CD8-positive, alpha-beta memory T cell (primary cell): ENCODE measurements around the gene TLCD3B. TPM values are rescaled to one million over a fixed set of nuclear protein-coding genes. Genes with fewer than 3 reads are reported as not detected.

Source experiments
- CTCF ChIA-PET: fragments of 350-600 bp; sonication (Branson Sonifier 250); formaldehyde crosslinking; loops from one replicate; lab custom pipeline; 2021; ENCODE audit warnings: antibody characterized with exemption; lab: Charles Lee
- POLR2A ChIA-PET: fragments of 350-600 bp; sonication (Branson Sonifier 250); formaldehyde crosslinking; loops from one replicate; lab custom pipeline; 2021; ENCODE audit warnings: antibody characterized with exemption; lab: Charles Lee
- DNase-seq, 5 donors: peaks; one replicate each; pipeline versions ENCODE4 v3.0.0 to v3.0.0-alpha.2; 2020 to 2022; ENCODE audit warnings: mixed read lengths in 1 of 5
- H3K27ac ChIP-seq: one replicate; pipeline ENCODE4 v1.7.0; 2013; ENCODE audit warnings: low read depth, mild to moderate bottlenecking, low read length, moderate library complexity
- H3K27me3 ChIP-seq: 2 replicates; pipeline ENCODE4 v1.7.0; 2013; ENCODE audit warnings: low read length, mild to moderate bottlenecking; ENCODE audit not compliant: insufficient read depth, poor library complexity, severe bottlenecking
- H3K36me3 ChIP-seq: 2 replicates; pipeline ENCODE4 v1.7.0; 2013; ENCODE audit warnings: mild to moderate bottlenecking, low read length, moderate library complexity; ENCODE audit not compliant: insufficient read depth
- H3K4me1 ChIP-seq: 2 replicates; pipeline ENCODE4 v1.7.0; 2013; ENCODE audit warnings: mild to moderate bottlenecking, low read length, moderate library complexity; ENCODE audit not compliant: insufficient read depth
- H3K4me3 ChIP-seq: 2 replicates; pipeline ENCODE4 v1.7.0; 2013; ENCODE audit warnings: mild to moderate bottlenecking, low read length
- H3K9me3 ChIP-seq: 2 replicates; pipeline ENCODE4 v1.7.0; 2013; ENCODE audit warnings: mild to moderate bottlenecking, low read length
- H3K27ac Mint-ChIP-seq, 8 donors: one replicate each; pipeline ENCODE4 v1.8.0; 2020 to 2021; ENCODE audit warnings: mixed read lengths in 8 of 8, mild to moderate bottlenecking in 6 of 8, inconsistent platforms in 3 of 8, moderate library complexity in 3 of 8
- H3K27me3 Mint-ChIP-seq, 2 donors: one replicate each; pipeline ENCODE4 v1.8.0; 2020 to 2021; ENCODE audit warnings: mixed read lengths in 2 of 2, mild to moderate bottlenecking in 1 of 2, moderate library complexity in 1 of 2
- H3K36me3 Mint-ChIP-seq, 3 donors: one replicate each; pipeline ENCODE4 v1.8.0; 2020 to 2021; ENCODE audit warnings: mixed read lengths in 3 of 3, inconsistent platforms in 1 of 3, mild to moderate bottlenecking in 1 of 3
- H3K4me1 Mint-ChIP-seq, 3 donors: one replicate each; pipeline ENCODE4 v1.8.0; 2020 to 2021; ENCODE audit warnings: mixed read lengths in 3 of 3, inconsistent platforms in 1 of 3, mild to moderate bottlenecking in 1 of 3
- H3K4me3 Mint-ChIP-seq, 7 donors: one replicate each; pipeline ENCODE4 v1.8.0; 2020 to 2021; ENCODE audit warnings: mixed read lengths in 7 of 7, mild to moderate bottlenecking in 6 of 7, moderate library complexity in 4 of 7, inconsistent platforms in 2 of 7
- H3K9me3 Mint-ChIP-seq, 5 donors: one replicate each; pipeline ENCODE4 v1.8.0; 2020 to 2022; ENCODE audit warnings: mixed read lengths in 5 of 5, mild to moderate bottlenecking in 3 of 5, moderate library complexity in 2 of 5, inconsistent platforms in 1 of 5
- polyA plus RNA-seq: library from polyadenylated mRNA; unstranded; fragments of 300-500 nt; fragmentation: Illumina TruSeq; gene quantifications from one replicate; pipeline ENCODE4 v1.2.3, GENCODE V29; 2021
- total RNA-seq, 2 experiments: library from RNA; stranded (reverse); gene quantifications; one replicate each; pipeline ENCODE4 v1.2.3, GENCODE V29; 2021

Gene TLCD3B
- total and polyA plus RNA-seq, 3 experiments from 2014 or later, result 0.55 to 0.84 TPM; not detected in 1

- Mint-ChIP-seq H3K9me3 (no peaks in the 10 kb centered on the region), H3K4me1 (peaks cover 26 to 34% (median 33%) of the 10 kb centered on the region in 3 donors), H3K36me3 (peaks cover 0 to 58% (median 3%) of the 10 kb centered on the region in 3 donors), H3K4me3 (no peak overlapping the region), H3K27me3 (no peaks in the 10 kb centered on the region), H3K27ac (peak overlapping the region in 1 of 8 donors; percentile 52)
- Histone ChIP-seq H3K4me3 (no peak overlapping the region), H3K9me3 (no peaks in the 10 kb centered on the region), H3K36me3 (peaks cover 4% of the 10 kb centered on the region), H3K27ac (no peak overlapping the region), H3K4me1 (peaks cover 8% of the 10 kb centered on the region), H3K27me3 (no peaks in the 10 kb centered on the region)
- no peak for DNase-seq
- CTCF ChIA-PET, result no interaction called here
- POLR2A ChIA-PET, result no interaction called here
Measured at GRCh38 chr16:30000735-30001631, 30.1 kb downstream of the TLCD3B start.

DNA sequence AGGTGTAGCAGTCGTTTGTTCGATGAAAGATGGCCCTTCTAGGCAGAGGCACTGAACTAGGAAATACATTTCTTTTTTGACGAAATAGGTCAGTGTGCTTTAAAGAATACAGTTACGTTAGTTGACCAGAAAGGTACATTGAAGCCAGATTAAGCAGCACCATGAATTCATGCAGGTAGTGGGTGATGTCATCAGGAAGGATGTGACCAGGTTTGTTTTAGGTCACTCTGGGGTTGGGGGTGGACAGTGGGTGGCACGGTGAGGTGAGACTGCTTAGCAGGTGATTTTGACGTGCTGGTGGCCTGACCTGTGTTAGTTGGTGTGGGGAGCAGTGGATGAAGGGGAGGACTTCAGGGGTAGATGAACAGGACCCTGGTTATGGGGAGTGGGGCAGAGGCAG is 31.5 kb downstream of the TLCD3B start:
- no peak overlapping the region for H3K27ac ChIP-seq
- ChIA-PET CTCF (no interaction called here), POLR2A (no interaction called here)
- no peaks in the 10 kb centered on the region for H3K9me3 Mint-ChIP-seq
- H3K36me3 Mint-ChIP-seq, result peaks cover 0 to 70% (median 3%) of the 10 kb centered on the region in 3 donors
- no peak overlapping the region for H3K4me3 ChIP-seq
- no peak for DNase-seq
- H3K36me3 ChIP-seq, result peaks cover 4% of the 10 kb centered on the region
- peak overlapping the region in 1 of 8 donors; percentile 65 for H3K27ac Mint-ChIP-seq
- no peak overlapping the region for H3K4me3 Mint-ChIP-seq
- H3K4me1 ChIP-seq, result peaks cover 13% of the 10 kb centered on the region
- no peaks in the 10 kb centered on the region for H3K27me3 Mint-ChIP-seq
- no peaks in the 10 kb centered on the region for H3K9me3 ChIP-seq
- no peaks in the 10 kb centered on the region for H3K27me3 ChIP-seq
- peaks cover 31 to 47% (median 40%) of the 10 kb centered on the region in 3 donors for H3K4me1 Mint-ChIP-seq

DNA sequence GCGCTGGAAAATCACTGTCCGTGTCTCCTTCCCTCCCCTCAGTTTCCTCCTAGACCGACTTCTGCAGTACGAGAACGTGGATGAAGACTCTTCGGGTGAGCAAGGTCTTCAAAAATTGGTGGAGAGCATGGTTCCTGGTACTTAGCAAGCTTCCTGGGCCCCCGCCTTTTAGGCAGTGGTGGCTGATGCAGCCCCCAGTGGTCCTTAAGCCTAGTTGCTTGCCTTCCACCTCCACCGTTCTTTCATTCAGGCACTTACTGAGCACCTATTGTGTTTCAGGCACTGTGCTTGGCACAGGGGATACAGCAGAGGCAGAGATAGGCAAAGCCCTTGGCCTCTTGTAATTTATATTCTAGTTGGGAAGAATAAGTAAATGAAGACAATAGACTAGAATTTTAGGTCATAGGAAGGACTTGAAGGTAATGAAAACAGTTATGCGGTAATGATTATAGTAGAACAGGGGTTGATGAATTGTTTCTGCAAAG is 34.3 kb downstream of the TLCD3B start:
- H3K4me3 Mint-ChIP-seq, result peak overlapping the region; percentile 95 to 99 (median 96)
- ChIA-PET POLR2A (interaction anchor here (0.8 to 3.8 kb wide), 4 partner anchors 23 to 295 kb away, joined by 3 to 14 read pairs (median 4); partner anchors contain the start of genes ALDOA, PAGR1 and TAOK2), CTCF (interaction anchor here (0.6 to 1.9 kb wide), 5 partner anchors 9 to 303 kb away, joined by 3 to 4 read pairs (median 3); no protein-coding TSS in a partner anchor)
- peak overlapping the region; percentile 54 to 99 (median 98) for H3K27ac Mint-ChIP-seq
- H3K4me1 Mint-ChIP-seq, result peaks cover 30 to 55% (median 46%) of the 10 kb centered on the region in 3 donors
- H3K9me3 ChIP-seq, result no peaks in the 10 kb centered on the region
- peaks cover 4% of the 10 kb centered on the region for H3K36me3 ChIP-seq
- peaks cover 0 to 71% (median 8%) of the 10 kb centered on the region in 3 donors for H3K36me3 Mint-ChIP-seq
- no peaks in the 10 kb centered on the region for H3K27me3 ChIP-seq
- no peaks in the 10 kb centered on the region for H3K9me3 Mint-ChIP-seq
- H3K27ac ChIP-seq, result peak overlapping the region; percentile 95
- peaks cover 19% of the 10 kb centered on the region for H3K4me1 ChIP-seq
- DNase-seq, result no peak
- no peaks in the 10 kb centered on the region for H3K27me3 Mint-ChIP-seq
- peak overlapping the region; percentile 83 for H3K4me3 ChIP-seq

DNA sequence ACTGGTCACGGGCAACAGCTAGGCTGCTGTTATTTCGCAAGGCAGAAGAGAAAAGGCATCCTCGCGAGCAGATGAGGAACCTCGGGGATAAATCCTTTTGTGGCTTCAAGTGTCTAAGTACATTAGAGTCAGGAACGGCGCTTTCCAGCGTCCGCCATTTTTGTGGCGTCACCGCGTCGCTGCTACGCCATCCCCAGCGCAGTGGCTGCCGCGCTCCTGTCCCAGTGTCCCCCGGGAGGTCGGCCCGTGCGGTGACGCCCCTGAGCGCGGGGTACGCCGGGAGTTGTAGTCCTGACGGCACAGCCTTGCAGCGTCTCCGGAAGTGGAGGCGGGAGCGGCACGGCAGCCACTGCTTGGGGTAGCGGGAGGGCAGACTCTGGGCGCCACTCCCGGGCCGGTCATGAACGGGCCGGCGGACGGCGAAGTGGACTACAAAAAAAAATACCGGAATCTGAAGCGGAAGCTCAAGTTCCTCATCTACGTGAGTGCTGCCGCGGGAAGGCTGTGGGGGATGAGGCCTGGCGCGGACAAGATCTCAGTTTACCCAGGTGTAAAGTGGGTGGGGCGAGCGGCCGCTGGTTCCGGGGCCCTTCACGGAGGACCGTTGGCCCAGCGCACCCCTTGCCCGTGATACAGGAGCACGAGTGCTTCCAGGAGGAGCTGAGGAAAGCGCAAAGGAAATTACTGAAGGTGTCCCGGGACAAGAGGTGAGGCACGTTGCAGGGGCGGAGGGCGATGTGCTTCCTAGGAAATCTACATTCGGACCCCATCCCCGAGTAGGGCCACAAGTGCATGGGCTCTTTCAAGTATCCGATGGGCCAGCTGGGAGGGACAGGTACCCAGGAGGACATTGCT is 34.9 kb downstream of the TLCD3B start, which contains the start of gene INO80E:
Gene INO80E (plus strand): TSS at position 331 of the 855 bp plus-strand sequence. CDS start 70 bp downstream, at position 401.
- Histone ChIP-seq H3K27ac (peak within 1 kb of the TSS; percentile 95), H3K4me1 (peaks cover 19% of the 10 kb centered on the region), H3K27me3 (no peaks in the 10 kb centered on the region), H3K36me3 (peaks cover 4% of the 10 kb centered on the region), H3K4me3 (peak within 1 kb of the TSS; percentile 83), H3K9me3 (no peaks in the 10 kb centered on the region)
- DNase-seq, result peak; percentile 97 to 99 (median 98)
- CTCF ChIA-PET, result interaction anchor here (0.8 to 1.9 kb wide), 6 partner anchors 9 to 302 kb away, joined by 3 to 4 read pairs (median 3); partner anchors contain the start of genes CDIPT and TAOK2
- peaks cover 30 to 55% (median 46%) of the 10 kb centered on the region in 3 donors for H3K4me1 Mint-ChIP-seq
- peaks cover 0 to 71% (median 8%) of the 10 kb centered on the region in 3 donors for H3K36me3 Mint-ChIP-seq
- POLR2A ChIA-PET, result interaction anchor here (0.6 to 3.8 kb wide), 8 partner anchors 10 to 348 kb away, joined by 3 to 14 read pairs (median 4); partner anchors contain the start of genes ALDOA, PAGR1, TAOK2 and TMEM219
- peak within 1 kb of the TSS; percentile 95 to 99 (median 96) for H3K4me3 Mint-ChIP-seq
- no peaks in the 10 kb centered on the region for H3K27me3 Mint-ChIP-seq
- no peaks in the 10 kb centered on the region for H3K9me3 Mint-ChIP-seq
- peak within 1 kb of the TSS; percentile 96 to 99 (median 98) for H3K27ac Mint-ChIP-seq

DNA sequence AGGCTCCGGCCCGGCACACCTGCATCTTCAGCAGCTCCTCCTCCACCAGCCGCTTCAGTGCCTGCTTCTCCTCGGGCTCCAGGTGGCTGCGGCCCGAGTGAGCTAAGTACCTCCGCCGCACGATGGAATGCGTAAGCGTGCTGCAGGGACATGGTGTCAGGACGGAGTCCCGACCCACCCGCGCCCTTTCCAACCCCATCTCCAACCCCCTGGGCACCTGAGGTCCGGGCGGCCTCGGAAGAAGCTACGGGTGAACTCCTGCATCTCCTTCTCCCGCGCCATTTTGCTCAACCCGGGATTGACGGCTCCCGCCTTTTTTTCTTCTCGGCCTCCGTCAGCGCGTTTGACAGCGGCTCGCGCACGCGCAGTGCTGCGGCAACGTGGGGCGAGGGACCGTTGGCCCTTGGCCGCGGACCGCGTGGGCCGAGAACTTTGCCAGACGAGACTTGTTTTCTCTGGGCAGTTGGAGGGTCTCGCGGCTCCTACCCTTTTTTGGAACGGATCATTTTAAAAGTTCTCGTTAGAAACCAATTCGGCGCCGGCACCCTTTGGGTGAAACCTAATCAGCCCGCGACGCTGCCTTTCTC is 35.7 kb downstream of the TLCD3B start, which contains the start of gene HIRIP3:
Gene HIRIP3 (minus strand): TSS at position 294 of the 587 bp plus-strand sequence. CDS start 12 bp downstream, at position 282.
- Mint-ChIP-seq H3K36me3 (peaks cover 0 to 72% (median 8%) of the 10 kb centered on the region in 3 donors), H3K27ac (peak within 1 kb of the TSS; percentile 96 to 99 (median 98)), H3K4me1 (peaks cover 30 to 55% (median 46%) of the 10 kb centered on the region in 3 donors), H3K9me3 (no peaks in the 10 kb centered on the region), H3K4me3 (peak within 1 kb of the TSS; percentile 95 to 99 (median 96)), H3K27me3 (no peaks in the 10 kb centered on the region)
- ChIA-PET CTCF (interaction anchor here (0.8 to 1.9 kb wide), 4 partner anchors 14 to 147 kb away, joined by 3 to 4 read pairs (median 4); partner anchors contain the start of genes CDIPT and TAOK2), POLR2A (interaction anchor here (0.6 to 3.8 kb wide), 7 partner anchors 9 to 347 kb away, joined by 3 to 14 read pairs (median 3); partner anchors contain the start of genes PAGR1, TAOK2 and TMEM219)
- Histone ChIP-seq H3K4me1 (peaks cover 19% of the 10 kb centered on the region), H3K27ac (peak within 1 kb of the TSS; percentile 95), H3K27me3 (no peaks in the 10 kb centered on the region), H3K9me3 (no peaks in the 10 kb centered on the region), H3K4me3 (peak within 1 kb of the TSS; percentile 83), H3K36me3 (peaks cover 4% of the 10 kb centered on the region)
- DNase-seq, result peak; percentile 84 to 91 (median 84)

GRCh38 chr16:29994600-29995323 is 36.3 kb downstream of the TLCD3B start:
- peaks cover 29 to 54% (median 44%) of the 10 kb centered on the region in 3 donors for H3K4me1 Mint-ChIP-seq
- H3K4me3 ChIP-seq, result peak overlapping the region; percentile 83

More at GRCh38 chr16:29994600-29995323, 36.3 kb downstream of the TLCD3B start:
- ChIA-PET CTCF (interaction anchor here (0.8 to 1.9 kb wide), 3 partner anchors 14 to 131 kb away, joined by 3 to 4 read pairs (median 4); partner anchors contain the start of genes CDIPT and TAOK2), POLR2A (interaction anchor here (0.6 to 3.8 kb wide), 5 partner anchors 9 to 236 kb away, joined by 3 to 14 read pairs (median 4); partner anchors contain the start of genes PAGR1, TAOK2 and TMEM219)
- Histone ChIP-seq H3K27me3 (no peaks in the 10 kb centered on the region), H3K36me3 (peaks cover 6% of the 10 kb centered on the region), H3K27ac (peak overlapping the region; percentile 95), H3K4me1 (peaks cover 19% of the 10 kb centered on the region), H3K9me3 (no peaks in the 10 kb centered on the region)
- no peaks in the 10 kb centered on the region for H3K27me3 Mint-ChIP-seq
- no peaks in the 10 kb centered on the region for H3K9me3 Mint-ChIP-seq
- peak in 2 of 5 donors; percentile 58 to 62 for DNase-seq
- peak overlapping the region; percentile 95 to 99 (median 96) for H3K4me3 Mint-ChIP-seq
- peaks cover 0 to 74% (median 8%) of the 10 kb centered on the region in 3 donors for H3K36me3 Mint-ChIP-seq
- H3K27ac Mint-ChIP-seq, result peak overlapping the region; percentile 96 to 99 (median 98)
